HG03457 (cell line): Measurements from ENCODE around the gene CREG2.
"Not testable (repeated sequence)": the region's sequence is repeated elsewhere in the genome, so short reads cannot be mapped to it uniquely, and the experiment has no call there.

ENCODE experiments used
- ATAC-seq: cut with Tn5 transposase; IDR thresholded peaks from one replicate; pipeline ENCODE4 v1.9.1; 2021; ENCODE audit warnings: moderate number of reproducible peaks; ENCODE audit not compliant: unreplicated experiment

The CREG2 gene

GRCh38 chr2:101349893-101350662, 37.2 kb downstream of the CREG2 start:
- no peak for ATAC-seq

- no peak for ATAC-seq
Measured at GRCh38 chr2:101348883-101349282, 38.4 kb downstream of the CREG2 start.

DNA sequence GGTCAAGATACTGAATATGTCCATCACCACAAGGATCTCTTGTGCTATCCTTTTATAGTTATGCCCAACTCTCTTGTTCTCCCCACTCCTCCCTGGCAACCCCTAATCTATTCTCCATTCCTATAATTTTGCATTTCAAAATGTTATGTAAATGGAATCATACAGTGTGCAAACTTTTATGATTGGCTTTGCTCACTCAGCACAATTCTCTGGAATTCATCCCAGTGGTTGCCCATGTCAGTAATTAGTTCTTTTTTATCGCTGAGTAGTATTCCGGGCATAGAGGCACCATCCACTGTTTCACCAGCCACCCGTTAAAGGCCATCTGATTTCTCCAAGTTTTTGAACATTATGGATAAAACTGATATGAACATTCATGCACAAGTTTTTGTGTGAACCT, 40.4 kb downstream of the CREG2 start:
- ATAC-seq: no peak

DNA sequence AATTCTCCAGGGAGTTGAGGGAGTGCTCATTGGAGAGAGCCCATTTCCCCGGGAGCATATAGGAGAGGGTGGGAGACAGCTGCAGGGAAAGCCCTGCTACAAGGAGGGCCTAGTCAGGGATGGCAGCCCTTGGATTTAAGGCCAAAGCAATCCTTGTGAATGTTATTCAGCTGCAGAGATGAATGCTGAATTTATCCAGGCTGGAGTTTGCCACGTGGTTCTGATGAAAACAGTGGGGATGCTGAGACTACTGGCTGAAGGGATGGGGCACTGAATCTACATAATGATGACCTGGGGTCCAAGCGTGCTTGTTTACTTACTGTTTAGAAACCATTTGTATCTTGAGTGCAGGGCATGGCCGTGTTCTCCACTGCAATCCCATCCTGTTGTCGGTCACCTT, 43.2 kb downstream of the CREG2 start:
- ATAC-seq: no peak

- ATAC-seq: no peak
Measured at GRCh38 chr2:101342625-101343008, 44.7 kb downstream of the CREG2 start.

GRCh38 chr2:101341901-101342624, 45.2 kb downstream of the CREG2 start:
- no peak for ATAC-seq

GRCh38 chr2:101341421-101341820, 45.9 kb downstream of the CREG2 start:
- no peak for ATAC-seq

DNA sequence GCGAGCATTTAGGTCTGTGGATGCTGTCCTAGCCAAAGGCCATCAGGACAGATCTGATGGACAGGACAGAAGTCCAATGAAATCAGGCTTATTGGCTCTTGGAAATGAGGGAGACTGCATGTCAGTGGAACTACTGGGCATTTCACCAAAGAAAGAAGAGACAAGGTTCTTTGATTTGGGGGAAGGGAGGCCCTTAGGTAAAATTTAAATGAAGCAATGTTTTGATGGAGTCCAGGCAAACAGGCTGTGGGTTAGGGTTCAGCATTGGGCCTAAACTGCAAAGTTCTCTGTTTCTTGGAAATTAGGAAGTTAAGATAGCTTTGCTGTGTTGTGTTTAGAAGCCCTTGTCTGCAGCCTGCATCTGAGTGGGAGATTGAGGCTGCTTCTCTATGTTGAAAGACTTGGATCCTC, 47.2 kb downstream of the CREG2 start:
- no peak for ATAC-seq

- no peak for ATAC-seq
Measured at GRCh38 chr2:101339266-101339880, 47.9 kb downstream of the CREG2 start.

GRCh38 chr2:101337877-101338276, 49.4 kb downstream of the CREG2 start:
- ATAC-seq: no peak

DNA sequence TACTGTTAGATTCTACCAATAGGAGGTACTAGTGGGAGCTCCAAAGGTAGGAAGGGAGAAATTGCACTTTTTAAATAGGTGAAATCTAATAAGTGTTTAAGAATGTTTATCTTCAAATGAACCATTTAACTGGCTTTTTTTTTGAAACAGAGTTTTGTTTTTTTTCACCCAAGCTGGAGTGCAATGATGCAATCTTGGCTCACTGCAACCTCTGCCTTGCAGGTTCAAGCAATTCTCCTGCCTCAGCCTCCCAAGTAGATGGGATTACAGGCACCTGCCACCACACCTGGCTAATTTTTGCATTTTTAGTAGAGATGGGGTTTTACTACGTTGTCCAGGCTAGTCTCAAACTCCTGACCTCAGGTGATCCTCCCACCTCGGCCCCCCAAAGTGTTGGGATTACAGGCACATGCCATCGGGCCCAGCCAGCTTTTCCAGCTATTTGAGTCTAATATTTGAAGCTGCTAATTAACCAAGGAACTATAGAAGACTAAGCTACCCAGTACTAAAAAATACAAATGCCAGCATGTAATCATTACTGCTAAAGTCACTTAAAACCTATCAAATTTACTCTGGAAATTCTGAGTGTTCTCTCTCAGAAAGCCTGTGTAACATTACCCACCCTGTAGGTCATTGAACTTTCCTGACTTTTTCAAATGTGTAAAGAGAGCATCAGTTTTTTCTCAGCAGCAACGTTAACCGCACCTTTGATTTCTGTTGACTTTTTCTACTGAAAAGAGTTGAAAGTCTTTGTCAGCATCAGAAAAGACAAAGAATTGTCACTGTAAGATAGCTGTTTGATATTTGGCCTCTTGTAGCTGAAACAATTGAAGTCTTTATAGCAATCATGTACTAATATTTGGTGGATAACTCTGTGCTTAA, 54.2 kb downstream of the CREG2 start:
- no peak for ATAC-seq

- ATAC-seq: no peak
Measured at GRCh38 chr2:101331202-101331601, 56.1 kb downstream of the CREG2 start.

DNA sequence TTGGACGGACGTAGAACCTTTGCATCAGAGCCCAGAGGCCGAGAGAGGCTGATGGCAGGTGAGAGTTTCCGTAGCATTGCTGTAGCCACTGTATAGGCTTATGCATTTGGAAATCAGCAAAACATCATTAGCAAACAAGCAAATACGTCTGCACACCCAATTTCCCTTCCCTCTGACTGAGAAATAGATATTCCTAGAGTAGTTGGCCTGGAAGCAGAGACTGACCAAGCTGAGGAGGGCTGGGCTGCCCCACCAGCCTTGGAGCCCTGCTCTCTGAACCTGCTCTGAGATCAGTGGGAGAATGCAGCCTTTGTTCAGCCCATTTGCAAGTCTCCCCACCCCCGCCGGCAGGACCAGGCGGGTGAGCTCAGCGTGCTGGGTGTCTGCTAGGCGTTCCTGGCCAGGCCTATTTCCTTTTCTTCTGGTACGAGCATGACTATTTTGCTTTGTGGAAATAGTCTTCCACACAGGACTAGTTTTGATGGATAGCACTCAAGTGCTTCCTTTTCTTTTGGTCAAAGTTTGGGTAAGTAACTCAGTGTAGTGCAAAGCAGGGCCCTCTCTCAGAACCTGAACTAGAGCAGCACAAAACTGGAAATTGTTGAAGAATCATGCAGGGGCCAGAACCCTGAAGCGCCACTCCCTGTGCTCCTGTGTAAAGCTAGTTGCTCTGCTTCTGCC, 56.9 kb downstream of the CREG2 start:
- ATAC-seq: no peak

DNA sequence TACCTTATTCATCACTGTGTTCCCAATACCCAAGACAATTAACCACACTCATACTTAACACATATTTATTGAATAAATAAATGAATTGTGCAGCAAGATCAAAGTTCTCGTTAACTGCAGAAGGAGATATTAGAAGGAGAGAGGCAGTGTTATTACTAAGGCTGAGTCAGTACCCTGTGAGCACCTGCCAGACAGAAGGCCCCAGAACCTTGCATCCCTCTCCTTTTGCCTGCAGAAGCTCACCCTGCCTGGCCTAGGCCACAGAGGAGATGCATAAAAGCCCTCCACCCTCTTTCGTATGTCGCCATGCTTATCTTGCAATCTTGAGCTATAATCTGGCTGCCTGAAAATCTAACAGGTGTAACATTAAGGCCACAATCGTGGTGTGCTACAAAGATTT, 58.3 kb downstream of the CREG2 start:
- ATAC-seq: no peak

GRCh38 chr2:101328474-101329007, 58.8 kb downstream of the CREG2 start:
- ATAC-seq: no peak

DNA sequence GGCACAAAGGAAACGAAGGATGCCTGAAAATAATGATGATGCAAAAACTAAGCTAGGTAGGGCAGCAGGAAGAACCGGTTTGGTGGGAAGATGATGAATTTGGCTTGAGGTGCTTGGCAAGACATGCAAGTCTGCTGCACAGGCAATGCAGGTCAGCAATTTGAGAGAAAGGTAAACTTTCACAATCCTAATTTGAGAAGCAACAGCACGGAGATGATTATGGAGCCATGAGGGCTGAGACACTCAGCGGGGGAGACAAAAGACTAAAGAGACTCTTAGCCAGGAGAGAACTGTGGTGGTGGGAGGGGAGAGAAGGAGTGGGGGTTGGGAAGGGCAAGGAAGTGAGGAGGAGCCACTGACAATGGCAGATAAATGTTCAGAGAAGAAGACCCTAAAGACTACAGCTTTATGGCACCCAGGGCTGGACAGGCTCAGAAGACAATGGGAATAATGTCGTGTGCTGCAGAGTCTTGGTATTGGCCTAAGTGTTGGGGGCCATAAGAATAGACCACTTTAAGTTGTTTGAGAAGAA, 59.4 kb downstream of the CREG2 start:
- ATAC-seq: no peak

DNA sequence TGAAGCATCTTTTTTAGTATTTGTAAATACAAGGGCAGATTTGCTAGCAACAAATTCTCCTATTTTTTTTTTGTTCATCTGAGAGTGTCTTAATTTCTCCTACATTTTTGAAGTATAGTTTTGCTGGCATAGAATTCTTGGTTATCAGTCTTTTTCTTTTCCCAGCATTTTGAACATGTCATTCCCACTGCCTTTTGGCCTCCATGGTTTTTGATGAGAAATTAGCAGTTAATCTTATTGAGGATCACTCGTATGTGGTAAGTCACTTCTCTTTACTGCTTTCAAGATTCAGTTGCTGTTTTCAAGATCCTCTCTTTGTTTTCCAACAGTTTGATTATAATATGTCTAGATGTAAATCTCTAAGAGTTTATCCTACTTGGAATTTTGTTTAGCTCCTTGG, 61.9 kb downstream of the CREG2 start:
- ATAC-seq: no peak

GRCh38 chr2:101316568-101316967, 70.7 kb downstream of the CREG2 start:
- not testable (repeated sequence) for ATAC-seq

DNA sequence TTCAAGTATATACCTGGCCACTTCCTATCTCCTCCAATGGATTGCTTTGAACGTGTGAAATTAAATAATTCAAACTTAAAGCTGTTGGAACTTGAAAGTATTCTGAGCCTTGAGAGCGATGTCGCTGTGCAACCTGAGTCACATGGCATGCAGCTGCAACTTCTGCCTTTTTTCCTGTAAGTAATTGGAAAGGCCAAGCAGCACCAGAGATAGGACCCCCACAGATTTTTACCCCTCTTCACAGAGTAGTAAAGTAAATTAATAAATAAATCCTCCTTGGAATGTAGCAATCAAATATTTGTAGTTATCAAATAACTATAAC, 75.6 kb downstream of the CREG2 start:
- ATAC-seq: no peak
